ENCODE results near the gene SH3BGRL2.
A peak's percentile ranks its signal among the peaks of the same experiment; 100 is the strongest.
"Not testable (repeated sequence)": the region's sequence is repeated elsewhere in the genome, so short reads cannot be mapped to it uniquely, and the experiment has no call there.

The SH3BGRL2 gene

GRCh38 chr6:79612918-79613317 lies 18.2 kb upstream of the SH3BGRL2 start:
- DNase-seq: no peak

GRCh38 chr6:79613912-79614311 lies 17.2 kb upstream of the SH3BGRL2 start:
- no peak for DNase-seq

GRCh38 chr6:79614326-79615305 lies 16.5 kb upstream of the SH3BGRL2 start:
- no peak for DNase-seq

- DNase-seq: no peak
Observed at GRCh38 chr6:79617518-79617941, 13.6 kb upstream of the SH3BGRL2 start.

- not testable (repeated sequence) for DNase-seq
Observed at GRCh38 chr6:79618425-79618824, 12.7 kb upstream of the SH3BGRL2 start.

- no peak for DNase-seq
Observed at GRCh38 chr6:79621579-79621978, 9.6 kb upstream of the SH3BGRL2 start.

- no peak for DNase-seq
Observed at GRCh38 chr6:79622364-79622763, 8.8 kb upstream of the SH3BGRL2 start.

GRCh38 chr6:79623106-79623505 lies 8.0 kb upstream of the SH3BGRL2 start:
- DNase-seq: no peak

GRCh38 chr6:79625746-79626145 lies 5.4 kb upstream of the SH3BGRL2 start:
- no peak for DNase-seq

GRCh38 chr6:79626811-79627210 lies 4.3 kb upstream of the SH3BGRL2 start:
- no peak for DNase-seq

GRCh38 chr6:79627422-79627821 lies 3.7 kb upstream of the SH3BGRL2 start:
- no peak for DNase-seq

- no peak for DNase-seq
Observed at GRCh38 chr6:79628466-79629288, 2.5 kb upstream of the SH3BGRL2 start.

- no peak for DNase-seq
Observed at GRCh38 chr6:79630380-79630882, 698 bp upstream of the SH3BGRL2 start.

GRCh38 chr6:79631693-79632172 lies 604 bp downstream of the SH3BGRL2 start:
- no peak for DNase-seq

- no peak for DNase-seq
Observed at GRCh38 chr6:79632580-79632979, 1.5 kb downstream of the SH3BGRL2 start.

GRCh38 chr6:79634491-79635231 lies 3.5 kb downstream of the SH3BGRL2 start:
- no peak for DNase-seq

- DNase-seq: no peak
Observed at GRCh38 chr6:79635232-79635543, 4.1 kb downstream of the SH3BGRL2 start.

- no peak for DNase-seq
Observed at GRCh38 chr6:79636673-79637072, 5.5 kb downstream of the SH3BGRL2 start.

- peak; percentile 12 for DNase-seq
Observed at GRCh38 chr6:79640146-79641111, 9.3 kb downstream of the SH3BGRL2 start.

- DNase-seq: no peak
Observed at GRCh38 chr6:79646006-79646405, 14.9 kb downstream of the SH3BGRL2 start.

- no peak for DNase-seq
Observed at GRCh38 chr6:79646561-79646960, 15.4 kb downstream of the SH3BGRL2 start.
